ENCODE results near the gene KDELR3. TPM values are rescaled to one million over a fixed set of nuclear protein-coding genes. Genes with fewer than 3 reads are reported as not detected.

Gene KDELR3
- polyA plus RNA-seq, 3 donors = 8.5 to 10.4 (median 10.1) TPM

DNA sequence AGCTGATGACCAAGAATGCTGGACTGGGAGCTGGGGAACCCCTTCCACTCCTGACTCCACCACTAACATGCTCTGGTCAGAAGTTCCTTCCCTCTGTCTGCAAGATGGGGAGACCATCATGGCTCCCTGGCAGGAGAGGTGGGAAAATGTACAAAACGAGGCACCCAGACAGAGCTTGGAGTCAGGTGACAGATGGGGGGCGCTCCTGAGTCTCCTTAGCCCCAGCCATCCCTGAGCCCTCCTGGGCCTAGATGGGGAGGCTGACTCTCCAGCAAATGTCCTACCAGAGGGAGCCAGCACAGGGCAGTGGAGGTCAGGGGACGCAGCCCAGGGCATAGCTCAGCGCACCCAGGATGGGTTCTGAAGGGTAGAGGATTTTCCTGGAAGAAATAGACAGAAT lies 32.9 kb upstream of the KDELR3 start:
- DNase-seq = no peak

DNA sequence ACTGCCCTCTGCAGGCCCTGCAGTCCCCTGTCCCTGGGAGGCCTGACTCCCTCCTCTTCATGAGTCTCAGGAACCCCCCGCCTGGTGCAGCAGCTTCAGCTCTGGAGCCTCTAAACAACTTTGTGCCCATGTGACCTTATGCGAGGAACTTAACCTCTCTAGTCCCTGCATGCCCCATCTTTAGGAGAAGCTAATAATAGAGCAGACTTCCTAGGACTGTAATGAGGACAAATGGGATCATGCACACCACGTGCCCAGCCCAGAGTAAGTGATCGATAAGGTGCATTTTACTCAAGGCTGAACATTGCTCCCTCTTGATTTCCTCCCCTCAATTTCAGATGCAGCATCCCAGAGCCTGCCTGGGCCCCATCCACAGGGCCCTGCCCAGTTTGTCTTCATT lies 31.9 kb upstream of the KDELR3 start:
- DNase-seq = no peak

DNA sequence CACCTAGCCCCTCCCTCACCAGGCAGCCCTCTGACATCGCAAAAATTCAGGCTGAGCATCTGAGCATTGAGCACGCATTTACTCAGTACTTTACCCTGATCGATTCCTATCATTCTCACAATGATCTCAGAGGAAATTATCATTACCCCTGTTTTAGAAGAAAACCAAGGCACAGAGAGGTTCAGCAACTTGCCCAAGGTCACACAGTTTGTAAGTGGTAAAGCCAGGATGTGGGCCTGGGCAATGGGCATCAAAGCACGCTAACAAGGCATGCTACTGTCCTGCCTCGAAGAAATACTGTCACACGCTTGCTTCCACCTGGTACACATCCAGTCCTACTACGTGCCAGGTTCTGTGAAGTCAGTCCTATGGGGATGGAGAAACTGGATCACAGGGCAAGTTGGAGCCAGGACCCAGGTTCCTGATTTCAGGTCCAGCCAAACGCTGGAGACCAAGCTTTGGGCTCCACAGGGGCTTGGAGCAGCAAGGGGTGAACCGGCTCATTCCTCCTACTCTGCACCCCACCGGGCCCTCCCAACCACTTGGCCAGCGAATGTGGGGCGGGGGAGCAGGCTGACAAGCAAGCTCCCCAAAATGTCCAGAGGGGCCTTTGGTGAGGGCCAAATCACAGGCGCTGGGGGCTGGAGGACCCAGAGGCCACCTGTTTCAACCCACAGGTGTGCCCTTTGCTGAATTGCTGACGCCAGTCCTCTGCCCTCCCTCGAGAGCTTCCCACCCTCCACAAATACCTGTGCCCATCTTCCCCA lies 31.1 kb upstream of the KDELR3 start:
- no peak for DNase-seq

DNA sequence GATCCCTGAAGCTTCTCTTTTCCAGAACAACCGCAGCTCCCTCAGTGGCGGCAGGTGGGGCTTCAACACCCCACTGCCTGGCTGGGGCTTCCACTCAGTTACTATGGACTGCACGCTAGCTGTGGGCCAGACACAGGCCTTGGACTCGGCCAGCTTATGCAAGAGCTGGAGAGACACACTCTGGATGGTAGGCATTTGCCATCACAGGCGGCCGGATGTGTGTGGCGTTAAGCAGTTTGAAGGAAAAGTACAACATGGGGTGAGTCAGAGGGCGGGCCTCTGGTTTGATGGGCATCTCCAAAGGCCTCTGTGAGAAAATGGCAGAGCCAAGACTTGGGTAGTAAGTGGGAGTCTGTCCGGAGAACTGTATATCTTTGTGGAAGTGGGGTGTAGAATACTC lies 30.5 kb upstream of the KDELR3 start:
- DNase-seq = no peak

DNA sequence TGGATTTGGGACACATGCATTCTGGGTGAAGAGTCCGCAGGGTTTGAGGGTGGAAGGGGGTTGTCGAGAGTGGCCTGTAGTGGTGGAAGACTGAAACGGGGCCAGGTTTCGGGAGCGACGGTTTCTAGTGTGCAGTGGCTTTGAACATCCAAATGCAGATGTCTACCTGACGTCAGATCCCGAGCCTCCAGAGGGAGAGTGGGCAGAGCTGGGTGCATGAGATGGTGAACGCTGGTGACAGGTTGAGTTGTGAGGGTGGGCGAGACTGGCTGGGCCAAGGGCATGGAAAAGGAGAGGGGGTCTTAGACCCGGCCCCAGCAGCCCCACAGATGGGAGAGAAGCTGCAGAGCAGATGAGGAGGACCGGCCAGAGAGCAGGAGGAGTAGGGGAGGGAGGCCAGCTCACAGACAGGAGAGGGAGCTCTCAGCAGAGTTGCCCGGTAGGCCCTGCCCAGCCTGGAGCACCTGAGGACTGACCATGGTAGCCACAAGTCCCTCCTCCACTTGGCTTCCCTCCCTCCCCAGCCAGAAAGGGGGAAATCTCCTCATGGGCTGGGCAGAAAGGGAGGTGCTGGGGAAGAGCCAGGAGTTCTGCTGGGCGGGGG lies 27.0 kb upstream of the KDELR3 start:
- DNase-seq = no peak

DNA sequence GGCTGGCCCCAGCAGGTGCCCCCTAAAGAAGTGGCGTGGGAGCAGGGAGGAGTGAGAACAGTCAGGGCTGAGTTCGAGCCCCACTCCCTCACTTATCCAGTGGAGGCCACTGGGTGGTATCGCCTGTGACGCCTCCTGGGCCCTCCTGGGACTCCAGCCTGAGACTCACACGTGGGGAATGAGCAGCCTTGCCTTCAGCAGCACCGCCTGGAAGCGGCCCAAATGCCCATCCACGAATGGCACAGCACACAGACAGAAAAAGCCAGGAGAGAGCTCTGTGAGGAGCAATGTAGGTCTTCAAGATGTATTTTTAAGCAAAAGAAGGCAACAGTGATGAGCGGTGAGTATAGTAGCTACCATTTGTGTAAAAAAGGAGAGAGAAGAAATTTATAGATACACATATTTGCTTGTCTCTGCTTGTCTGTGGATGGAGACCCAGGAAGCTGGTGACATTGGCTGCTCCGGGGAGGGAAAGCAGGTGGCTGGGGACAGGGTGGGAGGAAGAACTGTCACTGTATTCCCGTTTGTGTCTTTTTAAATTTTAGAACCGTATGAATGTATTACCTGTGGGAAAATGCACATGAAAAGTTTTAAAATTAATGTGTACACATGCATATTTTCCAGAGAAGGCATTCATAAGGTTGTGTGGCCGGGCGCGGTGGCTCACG lies 26.1 kb upstream of the KDELR3 start:
- DNase-seq = no peak

DNA sequence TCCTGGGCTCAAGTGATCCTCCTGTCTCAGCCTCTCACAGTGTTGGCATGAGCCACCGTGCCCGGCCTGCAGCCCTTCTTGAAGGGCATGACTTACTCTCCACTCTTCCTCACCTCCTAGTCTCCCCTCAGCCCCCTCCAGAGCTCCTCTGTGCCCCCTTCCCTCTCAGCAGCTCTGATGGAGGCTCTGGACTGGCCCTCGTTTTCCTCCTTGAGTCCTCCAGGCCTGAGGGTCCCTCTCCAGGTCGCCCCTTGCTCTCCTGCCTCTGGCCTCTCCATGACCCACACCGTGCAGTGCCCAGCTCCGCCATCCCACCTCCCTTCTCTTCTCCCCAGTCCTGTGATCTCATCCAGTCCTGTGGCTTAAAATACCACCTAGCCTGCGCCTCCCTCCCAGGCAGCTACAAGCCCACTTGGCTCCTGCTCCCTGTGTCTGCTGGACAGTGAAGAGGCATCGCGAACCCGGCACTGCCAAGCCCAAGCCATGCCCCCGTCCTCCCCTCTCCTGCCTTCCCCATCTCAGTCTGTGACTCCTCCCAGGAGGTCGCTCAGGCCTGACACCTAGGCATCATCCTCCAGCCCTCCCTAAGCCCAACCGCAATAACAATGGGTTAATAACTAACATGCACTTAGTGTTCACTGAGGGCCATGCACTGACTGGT lies 24.8 kb upstream of the KDELR3 start:
- DNase-seq = no peak

DNA sequence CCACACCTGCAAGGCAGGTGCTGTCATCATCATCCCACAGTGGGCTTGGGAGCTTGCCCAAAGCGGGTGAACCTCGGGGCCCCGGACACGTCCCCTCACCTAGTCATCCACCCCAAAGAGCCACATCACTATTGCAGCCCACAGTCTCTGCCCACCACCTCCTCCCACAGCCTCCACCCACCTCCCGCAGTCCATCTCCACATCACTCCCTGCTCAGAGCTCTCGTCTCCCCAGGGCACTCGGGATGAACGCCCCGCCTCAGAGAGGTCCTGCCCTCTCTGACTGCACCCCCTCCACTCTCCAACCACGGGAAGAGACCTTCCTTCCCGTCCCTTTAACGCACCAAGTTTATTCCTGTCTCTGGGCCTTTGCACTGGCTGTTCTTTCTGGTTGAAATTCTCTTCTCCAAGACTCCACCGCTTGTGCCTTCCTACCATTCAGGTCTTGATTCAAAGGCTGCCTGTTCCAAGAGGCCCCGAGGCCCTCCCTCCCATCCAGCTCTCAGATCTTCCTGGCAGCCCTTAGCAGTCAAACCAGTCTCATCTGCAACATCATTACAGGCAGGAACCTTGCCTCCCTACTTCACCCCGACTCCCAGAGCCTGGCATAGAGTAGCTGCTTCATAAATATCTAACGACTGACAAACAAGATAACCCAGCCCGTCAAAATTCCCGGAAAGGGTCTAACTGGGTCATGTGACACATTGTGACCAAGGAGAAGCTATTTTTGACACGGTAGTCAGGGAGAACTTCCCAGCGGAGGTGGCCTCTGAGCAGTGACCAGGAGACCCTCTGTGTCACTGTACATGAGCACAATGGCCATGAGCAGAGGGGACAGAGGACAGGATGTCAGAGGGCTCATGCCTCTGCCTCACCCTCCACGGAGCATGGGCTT lies 24.0 kb upstream of the KDELR3 start:
- DNase-seq = no peak

DNA sequence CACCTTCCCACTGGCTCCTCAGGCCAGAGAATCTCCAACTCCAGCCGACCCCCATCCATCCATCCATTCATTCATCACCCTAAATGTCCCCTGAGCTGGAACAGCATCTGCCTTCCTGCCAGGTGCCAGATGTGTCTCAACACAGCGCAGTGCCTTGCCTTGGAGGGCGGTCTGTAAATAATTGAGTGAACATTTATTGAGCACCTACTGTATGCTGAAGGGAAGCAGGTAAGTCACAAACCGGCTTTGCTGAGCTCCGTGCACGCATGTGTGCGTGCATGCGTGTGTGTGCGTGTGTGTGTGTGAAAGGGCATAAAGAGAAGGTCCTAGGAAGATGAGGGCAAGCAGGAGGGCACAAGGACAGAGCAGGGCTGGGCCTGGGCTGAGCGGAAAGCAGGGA lies 23.1 kb upstream of the KDELR3 start:
- no peak for DNase-seq

DNA sequence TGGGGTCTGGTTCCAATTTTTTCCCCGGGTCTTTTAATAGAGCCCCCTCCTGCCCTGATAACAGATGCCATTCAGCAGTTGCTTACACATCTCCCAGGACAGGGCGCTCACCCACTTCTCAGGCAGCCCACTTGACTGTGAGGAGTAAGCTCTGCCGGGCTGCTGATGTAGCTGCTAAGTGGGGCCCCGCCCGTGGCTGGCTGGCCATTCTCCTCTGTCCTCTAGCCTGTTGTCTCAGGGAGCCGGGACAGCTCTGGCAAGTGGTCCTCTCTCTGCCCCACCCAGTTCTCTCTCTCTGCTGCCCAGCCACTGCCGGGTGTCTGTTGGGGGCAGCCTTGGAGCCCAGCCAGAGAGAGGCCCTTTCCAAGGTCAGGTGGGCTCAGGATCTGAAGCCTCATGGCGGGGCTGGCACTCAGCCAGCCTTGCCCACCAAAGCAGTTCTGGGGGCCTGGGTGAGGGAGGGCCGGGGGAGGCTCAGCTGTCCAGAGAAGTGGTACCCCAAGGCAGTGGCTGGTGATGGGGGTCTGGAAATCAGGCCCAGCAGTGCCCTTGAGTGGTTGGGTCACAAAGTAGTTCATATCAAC lies 21.8 kb upstream of the KDELR3 start:
- no peak for DNase-seq

DNA sequence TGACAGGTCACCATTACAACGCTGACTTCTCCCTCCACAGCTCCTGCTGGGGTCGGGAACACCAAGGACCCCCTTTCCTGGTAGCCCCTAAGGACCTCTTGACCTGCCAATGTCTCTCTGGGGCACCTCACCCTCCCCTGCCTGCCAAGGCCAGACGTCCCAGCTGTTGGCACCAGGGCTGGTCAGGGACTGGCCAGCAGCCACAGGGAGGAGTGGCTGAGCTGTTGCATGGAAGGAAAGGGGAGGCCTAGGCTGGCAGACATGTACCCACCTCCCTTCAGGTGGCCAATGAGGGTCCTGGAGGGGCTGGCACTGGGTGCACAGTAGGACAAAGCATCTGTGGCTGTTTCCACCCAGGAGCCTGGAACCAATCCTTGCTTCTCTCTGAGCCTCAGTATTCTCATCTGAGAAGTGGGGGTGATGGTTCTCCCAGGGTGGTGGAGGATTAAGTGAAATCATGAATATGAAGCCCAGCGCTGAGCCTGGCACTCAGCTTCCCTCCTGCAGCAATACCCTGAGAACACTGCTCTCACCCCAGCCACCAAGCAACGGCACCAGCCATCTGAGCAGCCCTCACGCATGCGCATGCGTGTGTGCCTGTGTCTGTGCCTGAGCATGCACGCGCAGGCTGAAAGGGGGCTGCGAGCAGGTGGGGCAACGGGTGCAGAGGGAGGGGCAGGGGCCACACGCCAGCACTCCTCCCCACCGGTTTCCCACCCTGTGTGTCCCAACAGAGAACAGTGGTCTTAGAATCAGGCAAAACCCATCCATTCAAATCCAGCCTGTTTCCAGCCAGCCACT lies 18.8 kb upstream of the KDELR3 start:
- no peak for DNase-seq

DNA sequence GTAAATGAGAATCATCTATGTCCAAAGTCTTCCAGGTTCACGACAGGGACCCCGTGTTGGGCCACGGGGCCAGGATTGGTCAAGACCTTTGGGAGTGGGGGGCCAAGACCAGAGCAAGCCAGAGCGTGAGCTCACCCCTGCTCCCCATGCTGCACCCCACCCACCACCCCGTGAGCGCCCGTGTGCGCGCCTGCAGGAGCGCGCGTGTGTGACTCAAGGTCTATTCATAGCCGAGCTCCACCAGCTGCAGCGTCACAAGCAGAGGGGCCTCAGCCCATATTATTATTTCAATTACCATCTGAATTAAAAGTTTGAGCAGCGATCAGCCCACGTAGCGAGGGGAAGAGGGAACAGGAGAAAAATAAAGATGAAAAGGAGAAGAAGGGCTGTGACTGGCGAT lies 18.1 kb upstream of the KDELR3 start:
- no peak for DNase-seq

DNA sequence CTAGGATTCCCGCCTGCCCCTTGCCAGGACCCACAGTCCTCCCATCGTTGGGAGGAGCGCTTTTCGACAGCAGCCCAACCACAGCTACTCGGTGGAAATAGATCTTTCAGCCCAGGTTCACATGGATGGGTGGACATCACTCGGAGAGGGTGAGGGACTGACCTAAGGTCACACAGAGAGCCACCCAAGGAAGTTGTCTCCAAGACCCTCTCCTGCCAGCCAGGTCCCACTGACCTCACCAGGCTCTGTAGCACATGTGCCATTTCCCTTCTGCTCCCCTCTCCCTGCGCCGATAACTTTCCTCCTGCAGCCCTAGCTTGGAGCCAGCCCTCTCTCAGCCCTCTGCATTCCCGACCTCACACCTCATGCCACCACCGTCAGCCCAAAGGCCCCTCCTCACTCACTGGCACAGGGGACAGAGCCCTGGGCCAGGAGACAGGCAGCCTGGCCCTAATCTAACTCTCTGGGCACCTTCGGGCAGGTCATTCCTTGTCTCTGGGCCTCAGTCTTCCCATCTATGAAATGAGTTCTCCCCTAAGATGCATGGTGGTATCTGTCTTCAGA lies 17.6 kb upstream of the KDELR3 start:
- DNase-seq = no peak

DNA sequence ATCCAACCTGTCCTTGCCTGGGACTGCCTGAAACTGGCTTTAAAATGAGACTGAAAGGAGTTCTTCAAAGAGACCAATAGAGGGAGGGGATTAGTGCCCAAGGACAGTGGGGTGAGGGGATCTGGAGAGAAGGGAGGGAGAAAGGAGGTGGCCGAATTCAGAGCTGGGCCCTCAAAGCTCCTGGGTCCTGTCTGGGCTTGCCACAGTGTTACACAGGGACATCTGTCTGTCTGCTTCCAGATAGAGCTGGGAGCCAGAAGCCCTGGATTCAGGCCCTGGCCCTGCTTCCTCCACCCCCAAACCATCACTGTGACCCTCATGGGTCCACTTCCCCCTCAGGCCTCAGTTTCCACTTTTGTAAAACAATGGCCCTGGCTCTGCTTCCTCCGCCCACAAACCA lies 16.5 kb upstream of the KDELR3 start:
- DNase-seq = no peak

DNA sequence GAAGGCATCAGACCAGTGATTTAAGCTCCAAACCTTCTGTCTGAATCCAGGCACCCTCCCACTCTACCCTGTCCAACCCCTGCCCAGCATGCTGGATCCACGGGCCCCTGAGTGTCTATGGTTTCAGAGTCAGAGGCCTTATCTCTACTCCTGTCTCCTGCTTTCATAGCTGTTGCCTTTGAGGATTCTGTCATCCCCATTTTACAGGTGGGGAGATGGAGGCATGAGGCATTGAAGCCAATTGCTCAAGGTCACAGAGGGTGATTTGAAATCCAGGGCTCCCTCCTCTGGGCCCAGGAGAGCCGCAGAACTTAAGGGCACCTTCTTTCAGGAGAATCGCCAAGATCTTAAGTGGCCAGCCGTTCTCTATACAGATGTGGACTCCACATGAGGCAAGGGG lies 16.0 kb upstream of the KDELR3 start:
- DNase-seq = no peak

DNA sequence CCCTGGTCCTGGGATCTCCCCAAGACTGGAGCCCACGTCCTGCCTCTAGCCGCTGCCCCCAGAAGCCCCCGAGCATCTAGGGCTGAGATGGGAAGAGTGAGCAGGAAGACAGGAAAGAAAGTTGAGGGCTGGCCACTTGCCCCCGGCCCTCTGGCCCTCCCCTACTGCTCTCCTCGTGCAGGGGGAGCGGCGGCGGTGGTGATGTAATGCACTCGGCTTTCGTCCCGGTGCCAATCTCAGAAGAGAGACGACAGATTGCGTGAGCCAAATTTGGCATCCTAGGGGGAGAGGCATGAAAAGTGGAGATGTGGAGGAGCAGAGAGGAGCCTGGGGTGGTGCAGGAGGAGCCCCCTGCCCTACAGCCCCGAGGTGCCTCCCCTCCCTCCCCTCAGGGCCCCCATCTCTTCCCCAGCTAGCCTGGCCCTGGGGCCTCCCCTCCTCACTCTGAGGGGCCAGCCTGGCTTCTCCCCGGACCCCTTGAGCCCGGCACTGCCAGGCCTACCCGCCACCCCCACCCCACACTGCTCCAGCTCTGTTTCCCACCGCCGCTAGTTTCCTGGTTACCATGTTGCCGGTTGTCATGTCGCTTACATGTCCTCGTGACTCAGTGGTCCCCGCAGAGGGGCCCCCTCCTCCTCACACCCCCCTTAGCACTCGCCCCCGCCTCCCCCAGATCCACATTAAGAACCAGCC lies 15.4 kb upstream of the KDELR3 start:
- DNase-seq = no peak

DNA sequence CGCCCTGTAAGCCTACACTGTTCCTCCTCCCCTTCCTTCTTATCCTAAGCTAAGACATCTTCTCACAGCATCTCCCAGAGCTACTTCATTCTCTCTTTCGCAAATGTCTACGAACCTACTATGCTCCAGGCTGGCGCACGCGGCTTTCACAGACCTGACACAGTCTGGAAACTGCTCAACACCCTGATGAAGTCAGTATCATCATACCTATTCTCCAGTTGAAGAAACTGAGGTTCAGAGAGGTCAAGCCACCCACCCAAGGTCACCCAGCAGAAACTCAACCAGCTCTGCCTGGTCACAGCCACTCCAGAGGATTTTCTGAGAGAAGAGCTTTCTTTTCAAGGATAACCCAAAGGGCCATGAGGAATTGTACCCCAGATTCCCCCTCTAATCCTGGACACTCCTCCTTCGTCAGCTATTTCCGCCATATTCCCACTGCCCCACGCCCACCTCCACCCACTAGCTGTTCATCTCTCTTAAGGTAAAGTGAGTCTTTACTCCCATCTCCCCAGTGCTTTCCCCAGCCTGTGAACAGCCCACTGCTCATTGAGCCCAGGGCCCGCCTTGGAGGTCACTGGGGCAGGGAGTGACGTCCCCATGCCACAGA lies 14.7 kb upstream of the KDELR3 start:
- no peak for DNase-seq

DNA sequence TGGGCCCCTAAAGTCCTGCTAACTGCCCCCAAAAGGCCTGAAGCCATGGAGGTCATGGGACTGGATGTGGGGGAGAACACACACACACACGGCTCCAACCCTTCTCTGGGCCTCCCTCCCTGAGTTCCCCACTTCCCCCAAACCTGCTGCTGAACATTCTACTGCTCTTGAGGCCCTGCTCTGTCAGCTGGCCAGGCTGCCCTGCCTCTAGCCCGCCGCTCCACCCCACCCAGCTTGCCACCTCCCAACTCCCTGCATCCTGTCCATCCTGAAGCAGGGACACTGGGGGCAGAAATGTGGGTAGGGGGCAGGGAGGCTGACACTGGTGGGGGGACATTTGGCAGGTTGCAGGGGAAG lies 13.9 kb upstream of the KDELR3 start:
- no peak for DNase-seq

Measured in renal pelvis (tissue), 4 donors.